Activated CD4-positive, alpha-beta T cell treated with anti-CD3 and anti-CD28 coated beads, Interleukin-2, amount 10 ng/mL, durations not matched to agents 24 days and 14 days (primary cell): ENCODE results near the gene LIN28B. TPM values are rescaled to one million over a fixed set of nuclear protein-coding genes. Genes with fewer than 3 reads are reported as not detected.

Experiments
- DNase-seq: peaks from one replicate; pipeline ENCODE4 v3.0.0; 2022
- H3K27ac Mint-ChIP-seq: one replicate; pipeline ENCODE4 v1.8.0; 2022; ENCODE audit warnings: mild to moderate bottlenecking, mixed read lengths
- H3K27me3 Mint-ChIP-seq: one replicate; pipeline ENCODE4 v1.8.0; 2022; ENCODE audit warnings: mixed read lengths
- H3K36me3 Mint-ChIP-seq: one replicate; pipeline ENCODE4 v1.8.0; 2022; ENCODE audit warnings: low read depth, mild to moderate bottlenecking, mixed read lengths
- H3K4me1 Mint-ChIP-seq: one replicate; pipeline ENCODE4 v1.8.0; 2021; ENCODE audit warnings: mixed read lengths
- H3K4me3 Mint-ChIP-seq: one replicate; pipeline ENCODE4 v1.8.0; 2022; ENCODE audit warnings: mild to moderate bottlenecking, moderate library complexity, mixed read lengths
- H3K9me3 Mint-ChIP-seq: one replicate; pipeline ENCODE4 v1.8.0; 2021; ENCODE audit warnings: mixed read lengths
- intact Hi-C: fragments of 100-400 bp; cut with micrococcal nuclease; formaldehyde crosslinking; loops from one replicate; pipeline ENCODE4 v1.15.1; 2023
- total RNA-seq: library from RNA; stranded (reverse); gene quantifications from 2 replicates; pipeline ENCODE4 v1.2.3, GENCODE V29; 2022

Gene LIN28B
- total RNA-seq, 1 donor from 2014 or later = not detected

- Mint-ChIP-seq H3K9me3 (no peaks in the 10 kb centered on the region), H3K36me3 (no peaks in the 10 kb centered on the region), H3K4me3 (no peak overlapping the region), H3K27me3 (peaks cover 16% of the 10 kb centered on the region), H3K27ac (no peak overlapping the region), H3K4me1 (no peaks in the 10 kb centered on the region)
- no peak for DNase-seq
- intact Hi-C loops = no loop called here
These were observed 85.7 kb downstream of the LIN28B start for GRCh38 chr6:105042648-105043047.

DNA sequence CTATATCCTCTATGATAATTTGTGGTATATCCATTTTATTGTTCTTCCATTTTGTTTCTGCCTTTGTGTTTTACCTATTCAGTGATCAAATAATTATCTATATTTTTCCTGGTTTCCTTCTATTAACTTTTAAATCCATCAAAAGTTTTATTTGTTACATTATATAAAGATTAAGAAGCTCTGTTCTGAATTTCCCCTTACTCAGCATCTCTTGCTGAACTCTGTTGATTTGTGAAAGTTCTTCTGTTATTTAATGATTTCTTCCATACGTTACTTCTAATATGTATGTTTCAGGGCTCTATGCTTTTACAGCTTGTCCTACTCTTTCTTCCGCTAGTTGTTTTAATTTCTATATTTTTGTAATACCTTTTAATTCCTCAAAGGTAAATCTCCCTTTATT lies 87.1 kb downstream of the LIN28B start:
- no peak overlapping the region for H3K4me3 Mint-ChIP-seq
- intact Hi-C loops = no loop called here
- H3K27me3 Mint-ChIP-seq = peaks cover 10% of the 10 kb centered on the region
- H3K36me3 Mint-ChIP-seq = no peaks in the 10 kb centered on the region
- no peak overlapping the region for H3K27ac Mint-ChIP-seq
- no peaks in the 10 kb centered on the region for H3K9me3 Mint-ChIP-seq
- no peaks in the 10 kb centered on the region for H3K4me1 Mint-ChIP-seq
- no peak for DNase-seq

DNA sequence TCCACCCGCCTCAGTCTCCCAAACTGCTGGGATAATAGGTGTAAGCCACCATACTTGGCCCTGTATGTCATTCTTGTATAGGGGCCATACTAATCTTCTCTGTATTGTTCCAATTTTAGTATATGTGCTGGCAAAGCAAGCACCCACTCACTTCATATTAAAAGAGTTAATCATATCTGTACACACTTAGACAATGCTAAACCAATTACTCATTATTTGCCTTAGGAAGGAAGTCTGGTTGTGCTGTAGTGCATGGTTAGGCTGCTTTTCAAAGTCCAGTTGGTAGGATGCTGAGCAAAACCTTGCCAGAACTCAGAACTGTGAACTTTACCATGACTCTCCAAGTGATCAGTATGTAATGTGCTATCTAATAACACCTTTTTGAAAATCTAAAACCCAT lies 88.6 kb downstream of the LIN28B start:
- intact Hi-C loops = no loop called here

DNA sequence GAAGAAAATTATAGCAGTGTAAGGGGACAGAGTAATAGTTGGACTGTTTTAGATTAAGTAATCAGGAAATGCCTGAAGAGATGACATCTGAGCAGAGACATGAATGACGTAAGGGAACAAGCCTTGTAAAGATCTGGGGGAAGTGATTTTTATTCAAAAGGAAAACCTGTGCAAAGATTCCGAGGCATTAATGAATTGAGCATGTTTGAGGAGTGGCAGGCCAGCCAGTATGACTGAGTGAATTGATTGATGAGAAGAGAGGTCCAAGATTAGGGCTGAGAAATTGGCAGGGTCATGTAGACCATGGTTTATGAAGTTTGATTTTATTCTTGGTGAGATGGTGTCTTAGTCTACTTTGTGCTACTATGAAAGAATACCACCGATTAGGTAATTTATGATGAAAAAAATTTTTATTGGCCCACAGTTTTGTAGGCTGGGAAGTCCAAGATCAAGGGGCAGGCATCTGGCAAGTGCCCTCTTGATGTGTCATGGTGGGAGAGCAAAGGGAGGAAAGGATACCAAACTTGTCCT lies 95.1 kb downstream of the LIN28B start:
- no peaks in the 10 kb centered on the region for H3K4me1 Mint-ChIP-seq
- no peaks in the 10 kb centered on the region for H3K9me3 Mint-ChIP-seq
- no peak overlapping the region for H3K27ac Mint-ChIP-seq
- H3K27me3 Mint-ChIP-seq = peaks cover 11% of the 10 kb centered on the region
- H3K4me3 Mint-ChIP-seq = no peak overlapping the region
- DNase-seq = no peak
- intact Hi-C loops = no loop called here
- no peaks in the 10 kb centered on the region for H3K36me3 Mint-ChIP-seq

More for the DNA sequence above, 88.6 kb downstream of the LIN28B start:
- Mint-ChIP-seq H3K36me3 (no peaks in the 10 kb centered on the region), H3K4me1 (no peaks in the 10 kb centered on the region), H3K4me3 (no peak overlapping the region), H3K27ac (no peak overlapping the region), H3K27me3 (peaks cover 10% of the 10 kb centered on the region), H3K9me3 (no peaks in the 10 kb centered on the region)
- DNase-seq = no peak

DNA sequence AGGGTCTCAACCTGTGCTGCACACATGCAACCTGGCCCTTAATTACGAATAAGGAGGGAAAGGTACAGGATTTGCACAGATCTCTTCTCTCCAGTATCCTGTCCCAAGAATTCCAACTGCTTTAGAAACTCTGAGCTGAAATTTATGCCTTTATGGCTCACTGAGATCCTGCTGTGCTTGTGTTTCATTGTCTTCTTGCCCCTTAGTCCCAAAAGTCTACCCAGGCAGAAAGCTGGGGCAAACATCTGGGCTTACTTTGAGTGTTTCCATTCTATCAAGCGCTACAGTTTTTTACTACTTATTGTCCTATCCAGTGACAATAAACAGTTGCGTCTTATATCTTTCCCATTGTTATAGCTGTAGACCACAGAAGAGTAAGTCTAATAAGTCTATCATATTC lies 99.7 kb downstream of the LIN28B start:
- Mint-ChIP-seq H3K27me3 (peaks cover 25% of the 10 kb centered on the region), H3K4me1 (no peaks in the 10 kb centered on the region)

DNA sequence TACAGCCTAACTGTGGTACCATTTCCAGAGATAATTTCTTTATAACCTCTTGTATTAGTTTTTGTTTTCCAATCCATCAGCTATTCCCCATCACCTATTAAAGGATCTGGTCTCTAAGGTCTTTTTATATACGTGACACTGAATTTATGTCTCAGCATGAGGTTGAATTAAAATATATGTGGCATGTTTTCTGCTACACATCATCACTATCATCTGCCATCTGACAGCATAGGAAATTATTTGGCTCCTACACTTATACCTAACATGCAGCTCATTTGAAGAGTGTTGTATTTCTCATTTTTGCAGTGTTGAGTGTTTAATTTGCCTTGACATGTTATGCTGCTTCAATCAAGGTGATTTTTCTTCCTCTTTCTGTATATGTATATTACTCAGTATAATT lies 100.3 kb downstream of the LIN28B start:
- DNase-seq = no peak
- no peaks in the 10 kb centered on the region for H3K9me3 Mint-ChIP-seq
- no peaks in the 10 kb centered on the region for H3K4me1 Mint-ChIP-seq
- H3K27ac Mint-ChIP-seq = no peak overlapping the region
- H3K4me3 Mint-ChIP-seq = no peak overlapping the region
- peaks cover 24% of the 10 kb centered on the region for H3K27me3 Mint-ChIP-seq
- intact Hi-C loops = no loop called here
- no peaks in the 10 kb centered on the region for H3K36me3 Mint-ChIP-seq

More for the DNA sequence above, 99.7 kb downstream of the LIN28B start:
- no peak overlapping the region for H3K27ac Mint-ChIP-seq
- no peaks in the 10 kb centered on the region for H3K9me3 Mint-ChIP-seq
- no peak overlapping the region for H3K4me3 Mint-ChIP-seq
- no peaks in the 10 kb centered on the region for H3K36me3 Mint-ChIP-seq
- intact Hi-C loops = no loop called here
- DNase-seq = no peak

- Mint-ChIP-seq H3K9me3 (no peaks in the 10 kb centered on the region), H3K27me3 (peaks cover 27% of the 10 kb centered on the region)
These were observed 101.4 kb downstream of the LIN28B start for GRCh38 chr6:105058316-105058715.

DNA sequence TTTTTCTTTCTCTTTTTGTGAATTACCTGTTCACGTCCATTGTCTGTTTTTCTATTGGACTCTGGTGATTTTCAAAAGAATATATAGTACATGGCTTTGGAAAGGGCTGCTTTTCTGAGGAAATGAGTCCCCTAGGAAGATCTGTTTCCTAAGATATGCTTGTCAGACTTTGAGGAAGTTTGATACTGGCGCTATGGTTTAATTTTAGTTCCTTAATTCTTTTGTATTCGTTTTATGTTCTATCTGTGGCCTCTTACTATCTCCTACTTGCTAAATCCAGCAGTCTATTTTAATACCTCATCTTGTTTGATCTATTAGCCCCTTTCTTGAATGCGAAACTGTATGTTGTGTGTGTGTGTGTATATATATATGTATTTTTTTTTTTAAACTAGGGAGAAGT lies 101.9 kb downstream of the LIN28B start:
- H3K9me3 Mint-ChIP-seq = no peaks in the 10 kb centered on the region
- no peak for DNase-seq

More at GRCh38 chr6:105058316-105058715, 101.4 kb downstream of the LIN28B start:
- H3K36me3 Mint-ChIP-seq = no peaks in the 10 kb centered on the region
- H3K4me3 Mint-ChIP-seq = no peak overlapping the region
- H3K27ac Mint-ChIP-seq = no peak overlapping the region
- no peak for DNase-seq
- H3K4me1 Mint-ChIP-seq = no peaks in the 10 kb centered on the region
- intact Hi-C loops = no loop called here

DNA sequence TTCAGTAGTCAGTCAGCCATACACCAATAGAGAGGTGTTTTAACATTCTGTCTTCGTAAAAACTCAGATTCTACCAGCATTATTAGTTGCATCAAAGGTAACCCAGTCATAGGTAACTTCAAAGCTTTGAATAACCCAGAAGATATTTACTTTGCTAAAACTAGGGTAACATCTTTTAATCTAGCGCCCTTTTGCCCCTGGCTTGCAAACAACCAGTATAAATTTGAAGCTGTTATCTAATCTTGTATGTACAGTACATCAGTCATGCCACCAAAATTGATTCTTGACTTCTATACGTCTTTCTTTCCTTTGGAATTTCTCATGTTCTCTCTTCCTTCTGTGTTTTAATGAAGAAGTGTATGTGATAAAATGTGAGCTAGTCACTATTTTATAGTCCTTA lies 109.3 kb downstream of the LIN28B start:
- no peaks in the 10 kb centered on the region for H3K9me3 Mint-ChIP-seq
- H3K4me3 Mint-ChIP-seq = no peak overlapping the region
- DNase-seq = no peak
- no peaks in the 10 kb centered on the region for H3K4me1 Mint-ChIP-seq
- no peak overlapping the region for H3K27ac Mint-ChIP-seq
- intact Hi-C loops = no loop called here
- H3K36me3 Mint-ChIP-seq = no peaks in the 10 kb centered on the region
- H3K27me3 Mint-ChIP-seq = peaks cover 32% of the 10 kb centered on the region

More for the DNA sequence above, 101.9 kb downstream of the LIN28B start:
- Mint-ChIP-seq H3K27me3 (peaks cover 27% of the 10 kb centered on the region), H3K36me3 (no peaks in the 10 kb centered on the region), H3K27ac (no peak overlapping the region), H3K4me1 (no peaks in the 10 kb centered on the region), H3K4me3 (no peak overlapping the region)
- intact Hi-C loops = no loop called here

DNA sequence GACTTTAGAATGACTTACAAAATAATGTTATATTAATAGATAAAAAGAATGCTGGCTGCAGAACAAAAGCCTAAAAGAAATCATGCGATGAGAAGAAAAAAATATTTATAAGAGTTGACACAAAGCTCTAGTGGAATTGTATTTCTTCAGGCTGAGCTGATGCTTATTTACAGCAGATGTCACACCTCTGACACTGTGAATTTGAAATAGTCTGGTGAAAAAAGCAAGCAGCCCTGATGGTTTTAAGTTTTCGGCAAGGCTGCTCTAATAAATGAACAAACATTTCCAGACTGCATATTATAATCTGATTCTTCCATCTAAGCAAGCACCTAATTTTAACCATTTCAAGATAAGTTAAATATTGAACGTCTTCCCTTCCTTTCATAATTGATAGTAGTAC lies 109.9 kb downstream of the LIN28B start:
- no peak for DNase-seq
- H3K4me1 Mint-ChIP-seq = no peaks in the 10 kb centered on the region
- H3K27ac Mint-ChIP-seq = no peak overlapping the region
- no peak overlapping the region for H3K4me3 Mint-ChIP-seq
- H3K36me3 Mint-ChIP-seq = no peaks in the 10 kb centered on the region
- H3K9me3 Mint-ChIP-seq = no peaks in the 10 kb centered on the region
- intact Hi-C loops = no loop called here
- H3K27me3 Mint-ChIP-seq = peaks cover 31% of the 10 kb centered on the region

GRCh38 chr6:105067329-105067728 lies 110.4 kb downstream of the LIN28B start:
- peaks cover 29% of the 10 kb centered on the region for H3K27me3 Mint-ChIP-seq
- H3K9me3 Mint-ChIP-seq = no peaks in the 10 kb centered on the region
- H3K4me3 Mint-ChIP-seq = no peak overlapping the region
- H3K4me1 Mint-ChIP-seq = no peaks in the 10 kb centered on the region
- no peak for DNase-seq
- no peak overlapping the region for H3K27ac Mint-ChIP-seq
- H3K36me3 Mint-ChIP-seq = no peaks in the 10 kb centered on the region
- intact Hi-C loops = no loop called here

DNA sequence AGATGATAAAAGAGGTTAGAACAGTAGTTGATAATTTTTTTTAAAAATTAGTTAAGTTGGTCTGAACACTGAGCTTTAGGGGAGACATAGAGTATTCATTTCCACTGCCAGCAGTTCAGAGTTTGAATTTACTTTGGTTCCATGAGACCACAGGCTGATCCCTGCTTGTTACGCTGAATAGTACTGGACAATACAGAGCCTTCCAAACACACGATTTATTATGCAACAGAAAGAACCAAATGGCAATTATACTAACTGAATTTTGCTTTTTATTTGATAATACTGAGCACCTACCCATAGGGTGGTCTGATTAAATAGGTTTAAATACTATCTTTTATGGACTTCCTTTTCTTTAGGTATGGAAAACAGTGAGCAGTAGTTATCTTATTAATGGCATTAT lies 111.5 kb downstream of the LIN28B start:
- Mint-ChIP-seq H3K36me3 (no peaks in the 10 kb centered on the region), H3K9me3 (no peaks in the 10 kb centered on the region), H3K27me3 (peaks cover 30% of the 10 kb centered on the region), H3K4me3 (no peak overlapping the region), H3K27ac (no peak overlapping the region), H3K4me1 (no peaks in the 10 kb centered on the region)
- DNase-seq = no peak
- intact Hi-C loops = no loop called here

DNA sequence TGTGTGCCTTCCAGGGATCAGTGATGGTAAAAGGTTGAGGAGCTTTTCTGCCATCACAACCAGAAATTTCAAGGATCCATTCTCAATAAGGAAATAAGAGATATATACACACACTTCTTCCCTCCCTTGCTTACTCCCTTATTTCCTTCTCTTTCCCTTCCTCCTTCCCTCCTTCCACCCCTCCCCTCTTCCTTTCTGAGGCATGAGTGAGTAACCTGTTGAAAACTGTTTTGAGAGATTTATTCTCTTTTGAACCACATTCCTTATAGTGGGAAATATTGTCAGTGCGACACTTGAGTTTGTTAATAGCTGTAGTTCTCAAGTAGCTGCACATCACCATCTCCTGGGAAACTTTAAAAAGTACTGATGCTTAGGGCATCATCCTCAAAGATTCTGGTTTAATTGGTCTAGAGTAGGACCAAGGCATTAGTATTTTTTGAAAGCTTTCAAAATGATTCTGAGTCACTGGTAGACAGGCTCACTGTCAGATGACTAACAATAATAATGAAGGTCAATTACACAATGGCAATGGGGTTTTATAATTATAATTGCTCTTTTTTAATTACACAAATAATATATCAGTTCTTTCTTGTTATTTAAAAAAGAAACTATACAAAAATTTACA lies 113.0 kb downstream of the LIN28B start:
- no peaks in the 10 kb centered on the region for H3K9me3 Mint-ChIP-seq
- no peak for DNase-seq
- no peaks in the 10 kb centered on the region for H3K4me1 Mint-ChIP-seq
- no peak overlapping the region for H3K4me3 Mint-ChIP-seq
- intact Hi-C loops = no loop called here
- no peak overlapping the region for H3K27ac Mint-ChIP-seq
- H3K27me3 Mint-ChIP-seq = peaks cover 25% of the 10 kb centered on the region
- H3K36me3 Mint-ChIP-seq = no peaks in the 10 kb centered on the region

DNA sequence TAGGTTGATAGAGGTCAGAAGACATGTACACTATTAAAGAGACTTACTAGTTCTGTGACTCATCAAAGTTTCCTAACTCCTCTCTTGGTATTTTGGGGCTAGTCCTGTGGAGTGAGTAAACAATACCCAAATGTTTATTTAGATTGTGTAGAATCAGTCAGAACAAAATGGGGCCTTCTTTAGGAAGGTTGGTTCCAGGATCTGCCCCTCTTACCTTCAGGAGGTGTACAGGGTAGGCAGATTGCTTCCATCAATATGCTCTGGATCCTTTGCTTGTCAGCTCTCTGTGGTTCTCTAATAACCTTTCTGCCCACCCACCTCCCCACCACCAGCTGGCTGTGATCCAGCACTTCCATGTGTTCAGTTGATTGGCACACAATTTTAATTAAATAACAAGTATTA lies 115.9 kb downstream of the LIN28B start:
- intact Hi-C loops = no loop called here
- Mint-ChIP-seq H3K9me3 (no peaks in the 10 kb centered on the region), H3K4me1 (no peaks in the 10 kb centered on the region), H3K4me3 (no peak overlapping the region), H3K36me3 (no peaks in the 10 kb centered on the region), H3K27me3 (peaks cover 22% of the 10 kb centered on the region), H3K27ac (no peak overlapping the region)
- no peak for DNase-seq

GRCh38 chr6:105075210-105075609 lies 118.3 kb downstream of the LIN28B start:
- Mint-ChIP-seq H3K36me3 (no peaks in the 10 kb centered on the region), H3K4me3 (no peak overlapping the region), H3K9me3 (no peaks in the 10 kb centered on the region), H3K27me3 (peaks cover 24% of the 10 kb centered on the region), H3K4me1 (no peaks in the 10 kb centered on the region), H3K27ac (no peak overlapping the region)
- DNase-seq = no peak
- intact Hi-C loops = loop anchor here (5.0 kb wide), 1 partner anchor 133 kb away; no protein-coding TSS in a partner anchor
